HT-29 (cell line): Measurements from ENCODE around the gene CCL17. TPM values are rescaled to one million over a fixed set of nuclear protein-coding genes. Genes with fewer than 3 reads are reported as not detected.
"Not testable (repeated sequence)": the region's sequence is repeated elsewhere in the genome, so short reads cannot be mapped to it uniquely, and the experiment has no call there.

Experiments
- DNase-seq: peaks from one replicate; pipeline ENCODE4 v3.0.0-alpha.2; 2015; ENCODE audit warnings: low spot score
- total RNA-seq: library from RNA; depleted of rRNA; stranded (reverse); fragments of >200 nt; shearing (Covaris generic); gene quantifications from 2 replicates; pipeline ENCODE4 v1.2.3, GENCODE V29; 2014; rRNA removed

Gene CCL17
- total RNA-seq, 1 experiment from 2014 or later, result not detected

DNA sequence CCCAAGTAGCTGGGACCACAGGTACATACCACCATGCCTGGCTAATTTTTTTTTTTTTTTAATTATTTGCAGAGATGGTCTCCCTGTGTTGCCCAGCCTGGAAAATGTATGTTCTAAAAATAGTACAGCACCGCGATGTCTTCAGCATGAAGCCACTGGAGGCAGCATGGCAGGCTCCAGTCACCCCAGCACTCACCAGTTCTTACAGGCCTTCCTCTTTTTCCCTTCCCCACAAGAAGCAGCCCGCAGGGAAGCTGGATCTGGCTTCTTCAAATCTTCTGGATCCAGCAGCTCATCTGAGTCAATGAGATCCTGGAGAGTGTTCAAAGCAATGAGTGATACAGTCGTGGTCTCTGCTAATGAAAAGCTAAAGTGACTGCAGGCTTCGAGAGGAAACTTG lies 26.4 kb downstream of the CCL17 start:
- no peak for DNase-seq

DNA sequence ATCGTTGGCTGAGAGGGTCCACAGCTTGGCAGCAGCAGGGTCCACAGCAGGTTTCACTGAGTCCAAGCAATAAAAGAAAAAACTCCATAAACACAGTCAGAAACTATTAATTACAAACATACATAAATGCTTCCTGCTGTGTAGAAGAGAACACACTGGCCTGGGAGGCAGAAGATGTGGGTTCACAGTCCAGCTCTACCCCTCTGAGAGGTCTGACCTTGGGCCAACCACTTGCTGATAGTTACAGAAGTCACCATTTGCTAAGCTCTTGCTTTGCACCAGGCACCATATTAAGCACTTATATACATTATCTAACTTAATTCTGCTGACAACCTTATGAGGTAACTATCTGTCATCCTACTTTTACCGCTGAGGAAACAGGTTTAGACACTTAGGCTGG lies 27.9 kb downstream of the CCL17 start:
- DNase-seq, result no peak

DNA sequence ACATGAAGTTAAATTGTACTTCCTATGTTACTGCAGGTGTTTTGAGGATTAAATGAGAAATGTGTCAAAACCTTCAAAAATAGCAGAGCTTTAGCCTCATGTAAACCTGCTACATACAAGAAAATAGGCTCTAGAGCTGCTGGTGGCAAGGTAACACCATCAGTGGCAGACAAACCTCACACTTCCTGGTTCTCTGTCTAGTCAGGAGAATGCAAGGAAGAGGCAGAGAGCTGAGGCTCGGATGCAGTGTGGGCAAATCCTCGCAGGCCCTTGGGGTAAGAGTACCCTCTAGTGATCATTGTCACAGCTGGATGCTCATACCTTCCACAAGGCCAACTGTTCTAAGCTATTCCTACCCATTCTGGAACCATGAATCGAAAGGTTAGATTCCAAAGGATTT lies 28.4 kb downstream of the CCL17 start:
- DNase-seq, result no peak

DNA sequence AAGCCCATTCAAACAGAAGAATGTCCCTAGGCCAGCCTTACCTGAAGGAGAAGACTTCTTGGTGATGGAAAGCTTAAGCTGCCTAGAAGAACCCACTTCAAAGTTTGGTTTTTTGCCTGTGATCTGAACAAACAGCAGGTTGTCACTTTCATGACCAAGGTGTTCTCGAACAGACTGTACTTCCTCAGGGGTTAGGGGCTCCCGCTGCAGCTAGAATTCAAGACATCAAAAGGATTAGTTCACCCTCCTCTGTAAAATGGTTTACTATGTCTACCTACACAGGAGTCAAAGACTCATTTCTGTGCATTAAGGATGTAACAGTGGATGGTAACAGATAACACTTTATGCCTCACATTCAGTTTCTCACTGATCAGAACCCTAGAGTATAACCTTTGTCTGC lies 29.4 kb downstream of the CCL17 start:
- DNase-seq, result no peak

DNA sequence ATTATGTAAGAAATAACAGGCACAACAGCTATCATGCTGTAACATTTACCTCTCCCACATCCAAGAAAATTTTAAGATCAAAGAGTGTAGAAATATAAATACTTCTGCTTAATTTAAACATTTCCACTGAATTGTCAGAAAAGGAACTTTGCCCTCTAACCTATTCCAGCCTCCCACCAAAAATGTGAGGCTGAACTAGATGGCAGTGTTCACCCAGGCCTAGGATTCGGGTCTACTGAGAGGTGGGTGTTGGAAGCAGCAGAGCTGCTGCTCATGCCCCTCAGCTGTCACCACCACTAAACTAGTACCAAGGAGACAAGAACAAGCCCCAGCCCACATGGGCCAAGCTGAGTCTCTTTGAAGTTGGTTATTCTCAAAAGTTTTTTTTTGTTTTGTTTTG lies 31.3 kb downstream of the CCL17 start:
- DNase-seq, result no peak

DNA sequence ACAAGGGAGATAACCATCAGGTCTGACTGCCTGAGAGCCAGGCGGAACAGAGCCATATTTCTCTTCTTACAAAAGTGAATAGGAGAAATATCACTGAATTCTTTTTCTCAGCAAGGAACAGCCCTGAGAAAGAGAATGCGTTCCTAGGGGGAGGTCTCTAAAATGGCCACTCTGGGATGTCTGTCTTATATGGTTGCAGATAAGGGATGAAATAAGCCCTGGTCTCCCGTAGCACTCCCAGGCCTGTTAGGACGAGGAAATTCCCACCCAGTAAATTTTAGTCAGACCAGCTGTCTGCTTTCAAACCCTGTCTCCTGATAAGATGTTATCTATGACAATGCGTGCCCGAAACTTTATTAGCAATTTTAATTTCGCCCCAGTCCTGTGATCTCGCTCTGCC lies 35.4 kb downstream of the CCL17 start:
- DNase-seq, result not testable (repeated sequence)

DNA sequence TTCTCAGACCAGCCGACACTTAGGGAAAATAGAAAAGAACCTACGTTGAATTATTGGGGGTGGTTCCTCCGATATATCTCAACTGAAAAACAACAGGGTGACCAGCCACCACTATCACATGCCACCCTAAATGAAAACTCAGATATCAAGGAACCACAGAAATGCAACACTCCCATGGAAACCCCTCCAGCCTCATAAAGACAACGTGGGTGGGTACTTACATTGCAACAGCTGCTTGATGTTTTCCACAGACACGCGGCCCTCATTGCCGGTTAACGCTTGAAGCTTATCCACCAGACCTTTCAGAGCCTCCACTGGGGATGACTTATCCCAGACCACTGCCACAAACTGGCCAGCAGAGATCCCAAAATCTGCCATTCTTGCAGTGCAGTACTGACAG lies 36.0 kb downstream of the CCL17 start:
- DNase-seq, result not testable (repeated sequence)

DNA sequence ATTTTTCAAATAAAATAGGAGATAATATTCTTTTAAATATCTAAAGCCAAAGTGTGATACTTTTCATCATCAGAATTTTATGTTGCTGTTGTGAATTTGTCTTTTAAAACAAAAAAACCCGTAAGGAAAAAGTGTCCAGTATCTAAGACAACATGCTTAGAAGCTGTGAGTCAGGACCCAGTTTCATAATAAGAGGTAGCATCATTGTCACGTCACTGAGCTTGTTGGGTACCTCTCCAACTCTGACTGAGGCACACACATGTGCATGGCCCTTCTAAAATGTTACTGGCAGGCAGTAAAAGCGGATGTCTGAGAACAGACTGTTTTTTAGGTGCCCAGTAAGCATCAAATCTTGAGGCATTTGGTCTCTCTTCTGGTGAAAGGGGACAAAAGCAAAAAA lies 40.1 kb downstream of the CCL17 start:
- no peak for DNase-seq

DNA sequence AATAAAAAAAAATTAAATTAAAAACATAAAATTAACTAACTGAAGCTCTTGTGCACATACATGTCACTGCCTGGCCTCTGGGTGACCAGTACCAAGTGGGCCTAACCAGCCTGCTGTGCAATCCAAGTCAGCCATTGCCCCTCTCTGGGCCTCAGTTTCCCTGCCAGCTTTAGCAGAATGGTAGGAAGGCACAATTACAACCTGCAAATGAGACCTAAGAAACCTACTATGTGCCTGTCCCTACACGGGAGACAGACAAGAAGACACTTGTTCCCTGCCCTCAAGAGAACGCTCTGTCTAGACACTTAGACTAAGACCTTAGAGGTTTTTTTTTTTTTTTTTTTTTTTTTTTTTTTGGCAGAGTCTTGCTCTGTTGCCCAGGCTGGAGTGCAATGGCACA lies 40.9 kb downstream of the CCL17 start:
- no peak for DNase-seq

DNA sequence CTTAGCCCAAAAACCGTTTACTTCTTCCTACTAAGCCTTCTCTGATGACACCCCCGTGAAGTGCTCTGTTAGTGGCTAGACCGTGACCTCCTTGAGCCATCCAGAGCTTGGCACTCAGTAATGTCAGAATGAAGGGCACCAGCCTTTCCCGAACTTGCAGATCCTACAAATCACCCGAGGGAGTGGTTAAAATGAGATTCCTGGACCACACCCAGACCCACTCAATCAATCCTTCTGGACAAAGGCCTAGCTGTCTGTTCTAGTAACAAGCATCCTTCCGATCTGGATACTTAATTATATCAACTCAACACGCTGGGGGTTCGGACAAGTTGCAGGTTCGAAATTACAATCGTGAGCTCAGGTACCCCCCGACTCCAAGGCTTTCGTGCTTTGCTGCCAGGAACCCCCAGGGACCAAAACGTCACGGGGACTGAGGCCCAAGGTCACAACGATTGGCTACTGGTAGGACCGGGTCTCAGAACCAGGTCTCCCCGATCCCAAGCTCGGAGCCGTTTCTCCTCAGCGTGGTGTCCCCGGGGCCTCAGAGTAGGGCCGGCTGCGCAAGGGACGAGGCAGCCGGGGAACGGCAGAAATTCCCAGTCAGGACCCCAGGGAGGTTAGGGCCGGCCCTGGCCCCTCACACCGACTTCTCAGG lies 42.1 kb downstream of the CCL17 start:
- DNase-seq, result peak; percentile 26

DNA sequence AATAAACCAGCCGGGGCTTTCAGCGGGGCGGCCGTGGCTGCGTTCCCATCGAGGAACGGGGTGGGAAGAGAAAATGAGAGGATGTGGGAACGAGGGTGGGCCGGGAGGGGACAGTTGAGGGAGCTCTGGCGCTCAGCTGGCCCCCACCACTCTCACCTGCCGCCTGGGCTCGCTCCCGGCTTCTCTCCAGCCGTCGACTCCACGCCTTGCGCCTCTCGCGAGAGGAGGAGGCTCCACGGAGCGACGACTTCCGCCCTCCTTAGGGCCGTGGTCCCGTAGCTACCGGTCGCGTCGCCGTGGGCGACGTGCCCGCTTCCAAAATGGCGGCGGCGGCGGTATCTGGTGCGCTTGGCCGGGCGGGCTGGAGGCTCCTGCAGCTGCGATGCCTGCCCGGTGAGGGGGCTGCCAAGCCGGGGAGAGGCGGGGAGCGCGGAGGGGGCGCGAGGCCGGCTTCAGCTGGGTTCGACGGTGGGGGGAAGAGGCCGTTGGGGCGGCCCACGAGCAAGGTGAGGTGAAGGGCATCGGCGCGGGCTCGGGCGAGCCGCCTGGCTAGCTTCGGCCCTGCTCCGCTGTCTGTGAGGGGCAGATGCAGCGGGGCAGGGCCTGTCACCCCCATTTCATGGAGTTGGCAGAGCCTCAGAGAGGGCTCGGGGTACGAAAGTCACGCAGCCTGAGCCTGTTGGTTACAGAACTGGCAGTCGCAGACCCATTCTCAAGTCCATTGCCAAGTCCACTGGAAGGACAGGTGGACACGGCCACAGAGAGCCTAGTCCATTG lies 42.8 kb downstream of the CCL17 start, which contains the start of the genes CIAPIN1 and COQ9:
Gene CIAPIN1, minus strand, starts transcription at position 200 of the 777 bp plus-strand sequence. CDS start 6,457 bp downstream, outside the sequence.
Gene COQ9, plus strand, starts transcription at position 294 of the 777 bp plus-strand sequence. Its CDS starts 27 bp downstream, at position 321.
- DNase-seq, result peak; percentile 92

DNA sequence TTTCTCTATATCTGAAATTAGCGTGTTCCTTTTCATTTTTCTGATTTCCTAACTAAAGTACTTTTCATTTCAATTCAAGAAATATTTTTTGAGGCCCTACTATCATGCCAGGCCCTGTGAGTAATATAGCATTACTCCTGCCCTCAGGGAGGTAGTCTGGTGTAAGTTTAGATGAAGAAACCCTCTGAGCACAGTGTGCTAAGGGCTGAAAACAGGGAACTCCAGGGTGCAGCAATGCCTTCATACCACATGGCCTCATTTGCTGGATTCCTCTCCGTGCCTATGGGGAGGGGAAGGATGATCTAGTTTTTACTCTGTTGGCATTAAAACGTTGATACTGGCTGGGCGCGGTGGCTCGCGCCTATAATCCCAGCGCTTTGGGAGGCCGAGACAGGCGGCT lies 47.5 kb downstream of the CCL17 start:
- DNase-seq, result no peak

DNA sequence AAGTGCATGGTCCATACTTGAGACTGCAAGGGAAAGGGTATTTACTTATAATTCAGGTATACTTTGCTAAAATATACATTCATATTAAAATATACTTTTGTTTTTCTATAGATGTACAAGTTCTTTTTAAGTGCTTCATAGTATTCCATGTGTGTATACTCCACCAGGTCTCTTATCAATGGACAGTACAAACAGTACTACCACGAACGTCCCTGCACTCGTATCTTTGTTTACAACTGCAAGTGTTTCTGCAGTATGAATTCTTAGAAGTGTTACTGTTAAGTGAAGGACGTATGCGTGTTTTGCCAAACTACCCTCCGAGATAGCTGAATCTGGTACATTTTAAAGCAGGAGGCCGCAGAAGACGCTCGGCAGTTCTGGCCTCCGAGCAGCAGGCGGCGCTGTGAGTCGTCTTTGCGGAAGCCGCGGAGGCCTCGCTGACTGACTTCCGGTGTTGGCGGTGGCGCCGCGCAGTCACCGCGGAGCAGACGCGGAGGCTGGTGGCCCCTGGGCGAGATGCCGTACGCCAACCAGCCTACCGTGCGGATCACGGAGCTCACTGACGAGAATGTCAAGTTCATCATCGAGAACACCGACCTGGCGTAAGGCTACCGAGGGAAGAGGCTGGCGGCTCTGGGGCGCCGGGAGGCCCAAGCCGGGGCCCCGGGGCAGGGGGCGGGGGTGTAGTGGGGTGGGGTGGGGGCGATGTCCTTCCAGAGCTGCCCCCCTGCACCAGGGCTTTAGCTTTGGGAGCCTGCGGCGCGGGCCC lies 57.8 kb downstream of the CCL17 start, which contains the start of gene POLR2C:
Gene POLR2C, plus strand, starts transcription at position 471 of the 769 bp plus-strand sequence. Its CDS starts 46 bp downstream, at position 517.
- DNase-seq, result peak; percentile 90

DNA sequence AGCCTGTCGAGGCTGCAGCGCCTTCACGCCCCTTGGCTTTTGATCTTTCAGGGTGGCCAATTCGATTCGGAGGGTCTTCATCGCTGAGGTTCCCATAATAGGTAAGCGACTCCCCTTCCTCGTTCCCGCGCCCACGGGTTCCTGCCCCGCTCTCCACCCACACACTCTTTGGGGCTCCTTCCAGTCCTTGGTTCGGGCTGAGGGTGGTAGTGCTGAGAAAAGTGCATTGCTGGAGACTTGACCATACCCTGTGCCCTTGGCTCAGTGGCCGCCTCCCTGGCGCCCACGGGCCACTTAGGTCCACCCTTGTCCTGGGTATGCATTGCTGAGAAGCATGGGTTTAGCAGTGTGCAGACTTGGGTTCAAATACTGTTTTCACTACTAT lies 58.4 kb downstream of the CCL17 start:
- no peak for DNase-seq

DNA sequence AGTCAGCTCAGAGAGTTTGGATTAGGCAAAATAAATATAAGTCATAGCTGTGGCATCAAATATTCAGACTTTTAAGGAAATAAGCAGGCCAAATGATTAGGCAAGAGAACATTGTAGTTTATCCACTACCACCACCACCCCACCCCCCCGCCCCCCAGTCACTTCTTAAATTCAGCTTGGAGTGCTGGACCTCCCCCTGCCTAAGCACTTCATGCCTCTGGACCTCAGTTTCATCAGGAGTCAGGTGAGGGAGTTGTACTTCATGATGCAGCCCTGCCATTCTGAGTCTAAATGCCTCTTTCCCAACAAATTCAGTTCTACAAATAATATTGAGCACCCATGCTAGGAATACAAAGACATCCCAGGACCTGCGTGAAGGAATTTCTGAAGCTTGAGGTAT lies 60.0 kb downstream of the CCL17 start:
- no peak for DNase-seq

Other genes with a start within 250 kb of the CCL17 start
- gene PSME3IP1, start 218.7 kb upstream of the CCL17 start, total RNA-seq, result 41.7 and 54.5 TPM in 2 replicates
- 20.7 and 21.3 TPM in 2 replicates for gene RSPRY1, start 218.4 kb upstream of the CCL17 start, total RNA-seq
- gene ARL2BP, start 159.5 kb upstream of the CCL17 start, total RNA-seq, result 6.8 and 10.5 TPM in 2 replicates
- 0.13 and 0.16 TPM in 2 replicates for gene PLLP, start 120.1 kb upstream of the CCL17 start, total RNA-seq
- not detected in 2 replicates for gene CCL22, start 46.0 kb upstream of the CCL17 start, total RNA-seq
- 0.23 and 0.57 TPM in 2 replicates for gene CX3CL1, start 32.3 kb upstream of the CCL17 start, total RNA-seq
- 44.3 and 46.4 TPM in 2 replicates for gene CIAPIN1, start 42.6 kb downstream of the CCL17 start, total RNA-seq
- gene COQ9, start 42.7 kb downstream of the CCL17 start, total RNA-seq, result 54.1 and 65.4 TPM in 2 replicates
- 151 and 174 TPM in 2 replicates for gene POLR2C, start 57.9 kb downstream of the CCL17 start, total RNA-seq
- 118 and 122 TPM in 2 replicates for gene DOK4, start 81.7 kb downstream of the CCL17 start, total RNA-seq
- 7.6 and 7.7 TPM in 2 replicates for gene CCDC102A, start 131.8 kb downstream of the CCL17 start, total RNA-seq
- gene ADGRG5, start 137.9 kb downstream of the CCL17 start, total RNA-seq, result 3.1 and 5.1 TPM in 2 replicates
- 138 TPM in 2 replicates for gene ADGRG1, start 223.9 kb downstream of the CCL17 start, total RNA-seq